Stimulated activated CD8-positive, alpha-beta memory T cell treated with anti-CD3 and anti-CD28 coated beads, Interleukin-7, amount 100 ng/mL, for 1 hour (primary cell): Measurements from ENCODE around the gene CTNNBL1.

Experiments
- DNase-seq, 2 donors: peaks; one replicate each; pipeline ENCODE4 v3.0.0-alpha.2; 2020; ENCODE audit warnings: low read depth in 2 of 2

The CTNNBL1 gene

DNA sequence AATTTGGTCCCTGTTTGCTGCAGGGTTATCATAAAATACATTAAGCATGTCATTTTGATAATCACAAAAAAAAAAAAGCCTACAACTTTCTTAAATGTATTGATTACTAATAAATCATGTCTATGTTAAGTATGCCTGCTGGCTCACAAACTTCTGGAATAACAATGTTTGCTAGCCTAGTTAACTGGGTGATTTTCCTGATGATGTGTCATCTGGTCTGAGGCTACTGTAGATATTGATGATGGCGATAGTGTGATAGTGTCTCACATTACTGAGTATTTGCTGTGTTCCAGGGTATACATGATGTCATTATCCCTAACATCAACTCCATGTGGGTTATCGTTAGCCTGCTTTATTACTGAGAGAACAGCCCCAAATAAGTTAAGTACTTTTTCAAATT, 122.9 kb downstream of the CTNNBL1 start:
- DNase-seq: no peak

DNA sequence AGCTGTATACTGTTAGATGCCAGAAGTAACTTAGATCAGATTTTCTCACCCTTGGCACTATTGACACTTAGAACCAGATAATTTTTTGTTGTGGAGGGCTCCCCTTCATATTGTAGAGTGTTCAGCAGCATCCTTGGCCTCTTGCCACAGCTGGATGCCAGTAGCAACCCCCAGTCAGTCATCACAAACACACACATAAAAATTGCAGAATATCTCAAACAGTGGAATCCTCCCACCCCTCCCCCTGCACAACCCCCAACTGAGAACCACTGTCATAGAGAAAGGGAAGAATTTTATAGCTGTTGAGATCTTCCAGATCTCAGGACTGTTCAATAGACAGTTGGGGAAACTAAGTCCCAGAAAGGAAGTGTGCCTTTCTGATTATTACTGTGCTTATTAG, 127.9 kb downstream of the CTNNBL1 start:
- DNase-seq: no peak

DNA sequence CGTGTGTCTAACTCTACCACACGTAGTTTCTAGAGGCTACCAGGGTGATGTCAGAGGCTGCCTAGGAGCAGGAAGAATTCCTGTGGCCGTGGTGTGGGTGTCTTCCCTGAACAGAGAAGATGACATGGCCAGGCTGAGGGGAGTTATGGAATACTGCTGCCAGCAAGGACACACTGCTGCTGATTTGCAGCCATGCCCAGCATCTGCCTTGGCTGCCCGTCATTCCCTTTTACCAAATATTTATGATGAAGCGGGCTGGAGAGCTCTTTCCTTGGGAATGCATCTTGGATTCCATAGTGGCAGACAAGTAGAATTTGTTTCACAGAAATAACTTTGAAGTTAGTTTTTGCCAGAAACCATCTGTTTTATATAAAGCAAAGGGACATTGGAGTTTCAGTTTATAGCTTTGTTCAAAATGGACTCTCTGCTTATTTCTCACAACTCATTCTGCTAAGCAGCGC, 128.3 kb downstream of the CTNNBL1 start:
- no peak for DNase-seq

DNA sequence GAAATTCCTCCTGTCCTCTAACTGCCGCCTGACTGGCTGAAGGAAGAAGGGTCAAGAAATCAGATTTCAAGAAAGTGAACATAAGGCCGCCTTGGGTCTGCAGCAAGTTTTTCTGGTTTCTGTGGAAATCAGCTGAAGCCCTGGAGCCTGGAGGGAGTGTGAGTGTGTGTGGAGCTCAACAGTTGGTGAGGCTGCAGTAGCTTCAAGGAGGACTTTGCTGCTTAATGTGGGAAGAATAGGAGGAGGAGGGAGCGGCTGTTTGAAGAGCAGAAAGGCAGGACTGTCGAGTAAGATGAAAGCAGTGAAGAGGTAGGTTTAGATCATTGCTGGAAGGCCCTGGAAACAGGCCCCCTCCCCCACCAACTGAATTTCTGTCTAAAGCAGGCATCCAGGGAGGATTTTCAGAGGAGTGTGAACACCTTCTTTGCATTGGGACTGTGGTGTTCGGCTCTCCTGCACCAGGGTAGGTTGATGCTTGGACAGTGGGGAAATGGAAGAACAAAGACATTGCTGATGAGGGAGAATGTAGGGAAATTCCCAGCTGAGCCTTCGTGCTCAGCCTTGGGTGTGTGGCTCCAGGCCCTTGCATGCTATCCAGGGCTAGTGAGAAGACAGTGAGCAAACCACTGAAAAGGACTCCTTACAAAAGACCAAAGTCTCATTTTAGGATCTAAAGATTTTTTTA, 129.6 kb downstream of the CTNNBL1 start:
- DNase-seq: no peak

DNA sequence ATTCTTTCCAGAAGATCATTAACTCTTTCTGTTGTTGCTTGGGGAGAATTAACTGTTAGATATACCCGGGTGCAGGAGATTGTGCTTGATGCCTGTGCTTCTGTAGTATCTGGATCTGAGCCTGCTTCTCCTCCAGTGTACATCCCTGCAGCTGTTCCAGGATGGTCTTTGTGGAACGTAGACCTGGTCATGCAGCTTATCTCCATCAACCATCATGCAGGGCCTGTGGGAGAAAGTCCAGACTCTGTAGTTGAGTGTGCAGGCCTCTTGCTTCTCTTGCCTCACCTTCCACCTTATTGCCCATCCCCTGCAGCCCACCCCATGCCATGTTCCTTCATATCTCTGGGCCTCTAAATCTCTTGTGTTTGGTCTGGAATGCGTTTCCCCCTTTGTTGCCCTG, 133.8 kb downstream of the CTNNBL1 start:
- no peak for DNase-seq

DNA sequence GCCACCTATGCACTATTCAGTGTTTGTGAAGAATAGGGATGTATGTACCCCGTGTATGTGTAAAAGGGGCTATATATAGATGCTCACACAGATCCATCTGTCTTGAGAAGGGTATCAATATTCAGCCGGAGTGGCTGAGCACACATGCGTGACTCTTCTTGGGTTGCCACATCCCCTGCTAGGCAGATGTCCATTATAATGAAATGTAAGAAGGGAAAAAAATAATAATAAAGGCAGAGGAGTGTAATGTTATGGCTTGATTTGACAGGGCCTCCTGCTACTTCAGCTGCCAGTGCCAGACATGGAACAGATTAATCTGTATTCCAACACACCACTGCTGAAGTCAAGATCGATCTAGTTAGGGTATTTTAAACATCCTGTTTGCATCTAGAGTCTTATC, 134.9 kb downstream of the CTNNBL1 start:
- no peak for DNase-seq

DNA sequence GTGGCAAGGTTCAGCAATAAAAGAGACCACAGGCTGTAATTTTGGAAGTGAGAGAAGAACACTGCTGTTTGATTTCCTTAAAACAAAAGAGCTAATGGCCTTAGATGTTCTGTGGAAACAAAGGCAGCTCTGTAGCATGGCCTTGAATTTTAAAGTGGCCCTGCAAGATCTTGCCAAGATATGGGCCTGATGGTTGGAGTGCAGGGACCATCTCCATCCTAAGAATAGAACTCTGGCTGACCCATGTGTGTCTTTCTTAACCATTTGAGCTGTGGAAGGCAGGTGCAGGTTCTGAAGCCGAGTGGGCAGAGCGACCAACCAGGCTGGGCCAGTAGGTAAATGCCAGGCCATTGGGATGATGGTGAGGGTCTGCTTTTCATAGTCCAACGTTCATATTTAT, 135.3 kb downstream of the CTNNBL1 start:
- DNase-seq: no peak

DNA sequence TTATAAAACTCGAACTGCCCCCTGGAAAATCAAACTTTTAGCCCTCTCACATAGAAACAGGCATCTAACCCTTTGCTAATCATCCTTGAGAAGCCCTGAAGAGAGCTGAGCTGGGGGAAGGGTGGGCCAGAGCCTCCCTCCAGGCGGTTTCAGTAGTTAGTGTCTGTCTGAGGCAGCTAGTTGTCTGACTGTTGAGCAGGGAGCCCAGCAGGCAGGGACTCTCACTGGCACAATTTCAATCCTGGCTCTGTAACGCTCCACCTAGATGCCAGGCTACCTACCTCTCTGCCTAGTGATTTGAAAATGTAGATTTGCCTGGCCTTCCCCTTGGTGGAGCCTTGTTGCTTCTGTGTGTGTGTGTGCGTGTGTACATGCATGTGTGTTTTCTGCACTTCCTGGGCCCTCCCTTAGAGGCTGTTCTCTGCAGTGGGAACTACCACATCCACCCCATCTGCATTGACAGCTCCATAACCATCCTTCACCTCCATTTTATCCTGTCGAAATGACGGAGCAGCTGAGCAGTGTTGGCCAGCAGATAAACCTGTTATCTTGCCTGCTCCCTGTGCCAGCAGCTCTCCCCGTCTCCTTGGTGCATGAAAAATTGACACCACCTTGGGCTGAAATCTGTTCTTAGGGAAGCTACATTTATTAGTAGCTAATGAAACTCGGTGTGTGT, 139.5 kb downstream of the CTNNBL1 start:
- DNase-seq: no peak

DNA sequence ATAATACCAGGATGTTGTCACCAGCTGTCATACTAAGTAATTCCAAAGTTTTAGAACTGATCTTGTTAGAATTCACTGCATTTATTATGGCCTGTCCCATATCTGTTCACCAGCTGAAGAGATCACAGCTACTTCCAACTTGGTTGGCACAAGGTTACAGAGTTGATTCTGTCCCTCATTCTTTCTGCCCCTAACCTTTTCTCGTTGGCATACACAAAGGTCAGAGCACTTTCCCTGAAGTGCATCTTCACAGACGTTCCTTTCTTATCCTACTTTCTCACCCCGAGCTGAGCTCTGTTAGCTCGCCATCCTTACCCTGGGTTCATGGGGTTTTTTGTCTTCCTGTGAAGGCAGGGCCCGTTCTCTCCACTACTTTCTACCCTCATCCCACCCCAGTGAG, 143.1 kb downstream of the CTNNBL1 start:
- no peak for DNase-seq

DNA sequence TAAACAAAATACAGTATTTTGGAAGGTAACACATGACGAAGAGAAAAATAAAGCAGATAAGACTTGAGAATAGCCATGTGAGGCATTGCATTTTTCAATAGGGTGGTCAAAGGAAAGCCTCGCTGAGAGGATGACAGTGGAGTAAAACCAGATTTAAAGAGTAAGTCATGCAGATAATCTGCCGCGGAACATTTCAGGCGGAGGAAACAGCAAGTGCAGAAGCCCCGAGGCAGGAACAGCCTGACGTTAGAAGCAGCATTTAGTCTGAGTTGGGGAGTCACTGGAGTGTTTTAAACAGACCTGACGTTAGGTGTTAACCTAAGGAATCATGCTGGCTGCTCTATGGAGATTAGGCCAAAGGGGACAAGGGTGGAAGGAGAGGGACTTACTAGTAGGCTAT, 144.1 kb downstream of the CTNNBL1 start:
- no peak for DNase-seq

DNA sequence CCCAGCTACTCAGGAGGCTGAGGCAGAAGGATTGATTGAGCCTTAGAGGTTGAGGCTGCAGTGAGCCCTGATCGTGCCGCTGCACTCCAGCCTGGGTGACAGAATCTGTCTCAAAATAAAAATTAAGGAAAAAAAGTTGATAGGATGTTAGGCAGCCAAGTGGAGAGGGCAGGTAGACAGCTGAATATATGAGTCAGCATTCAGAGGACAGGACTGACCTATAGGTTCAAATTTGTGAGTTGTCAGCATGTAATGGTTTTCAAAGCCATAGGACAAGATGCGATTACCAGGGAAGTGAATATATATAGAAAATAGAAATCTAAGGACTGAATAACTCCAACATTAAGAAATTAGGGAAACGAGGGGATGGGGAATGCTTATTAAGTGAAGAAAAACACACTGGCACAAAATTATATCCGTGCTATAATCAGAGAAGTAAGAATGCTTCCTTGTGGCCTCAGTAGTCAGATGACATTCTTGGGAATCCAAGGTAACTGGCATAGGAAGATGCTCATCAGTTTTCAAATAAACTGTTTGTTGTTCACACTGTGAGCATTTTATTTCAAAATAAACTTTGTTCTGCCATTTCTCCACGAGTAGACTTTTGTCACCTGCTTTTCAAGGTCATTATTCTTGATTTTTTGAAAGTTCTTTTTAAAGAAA, 145.1 kb downstream of the CTNNBL1 start:
- DNase-seq: no peak

DNA sequence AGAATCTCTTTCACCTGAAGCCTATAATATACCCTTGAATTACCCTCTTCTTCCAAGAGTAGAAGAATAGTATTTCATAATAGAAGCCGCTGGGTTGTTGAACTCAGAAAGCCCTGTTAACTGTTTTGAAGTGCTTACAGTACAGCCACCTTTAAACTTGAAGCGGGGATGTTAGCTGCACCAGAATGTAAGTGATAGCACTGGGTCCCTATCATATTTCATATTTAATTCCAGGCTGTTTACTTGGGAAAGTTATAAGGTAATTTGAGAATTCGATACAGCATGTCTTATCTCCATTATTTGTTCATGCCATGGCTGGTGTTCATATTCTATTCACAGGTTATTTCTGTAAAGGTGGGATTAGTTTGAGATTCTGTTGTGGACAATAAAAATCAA, 145.6 kb downstream of the CTNNBL1 start:
- no peak for DNase-seq

DNA sequence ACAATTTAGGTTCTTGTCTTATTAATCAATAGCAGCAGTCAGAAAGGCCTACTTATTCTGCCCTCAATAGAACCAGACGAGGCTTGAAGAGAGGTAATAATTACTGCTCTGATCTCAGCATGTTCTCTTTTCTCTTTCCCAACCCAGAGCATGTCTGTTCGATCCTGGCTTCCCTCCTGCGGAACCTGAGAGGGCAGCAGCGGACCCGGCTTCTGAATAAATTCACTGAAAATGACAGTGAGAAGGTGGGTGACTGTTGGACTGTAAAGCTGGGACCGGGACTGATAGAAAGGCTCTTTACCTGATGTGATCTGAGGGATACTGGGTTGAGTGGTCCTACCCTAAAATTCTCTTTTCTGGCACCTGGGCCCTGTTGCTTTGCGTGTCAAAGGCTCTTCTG, 146.1 kb downstream of the CTNNBL1 start:
- no peak for DNase-seq

DNA sequence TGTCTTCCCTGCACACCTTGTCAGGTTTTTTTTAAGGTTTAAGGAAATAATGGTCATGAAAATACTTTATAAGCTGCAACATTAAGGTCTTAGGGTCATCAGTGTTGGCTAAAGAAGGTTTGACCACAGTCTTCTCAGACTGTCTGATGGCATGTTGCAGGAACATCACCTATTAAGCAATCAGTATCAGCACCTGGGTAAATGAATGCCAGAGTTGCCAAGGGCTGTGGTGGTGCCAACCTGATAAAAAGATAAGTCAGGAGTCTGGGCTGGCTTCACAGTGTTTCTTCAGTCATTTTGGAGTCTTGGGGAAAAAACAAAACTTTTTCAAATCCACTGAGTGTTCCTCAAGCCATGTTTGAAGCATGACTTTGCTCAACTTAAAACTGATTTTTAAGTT, 147.6 kb downstream of the CTNNBL1 start:
- DNase-seq: no peak

DNA sequence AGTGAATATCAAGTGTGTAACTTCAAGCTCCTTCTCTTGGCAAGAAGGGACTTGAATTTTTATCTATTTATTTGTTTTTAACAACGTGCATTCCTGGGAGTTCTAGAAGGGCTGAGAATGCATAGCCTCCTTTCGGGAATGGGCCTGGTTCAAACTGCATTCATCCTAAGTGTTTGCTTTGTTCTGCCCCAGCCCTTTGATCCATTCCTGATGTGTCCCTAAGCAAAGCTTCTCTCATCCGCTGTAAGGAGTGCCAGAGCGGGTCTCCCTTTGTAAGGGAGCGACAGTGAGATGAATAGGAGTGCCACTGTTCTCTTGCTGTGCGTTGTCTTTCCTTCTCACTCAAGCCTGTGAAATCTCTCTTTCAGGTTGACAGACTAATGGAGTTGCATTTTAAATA, 148.1 kb downstream of the CTNNBL1 start:
- no peak for DNase-seq

DNA sequence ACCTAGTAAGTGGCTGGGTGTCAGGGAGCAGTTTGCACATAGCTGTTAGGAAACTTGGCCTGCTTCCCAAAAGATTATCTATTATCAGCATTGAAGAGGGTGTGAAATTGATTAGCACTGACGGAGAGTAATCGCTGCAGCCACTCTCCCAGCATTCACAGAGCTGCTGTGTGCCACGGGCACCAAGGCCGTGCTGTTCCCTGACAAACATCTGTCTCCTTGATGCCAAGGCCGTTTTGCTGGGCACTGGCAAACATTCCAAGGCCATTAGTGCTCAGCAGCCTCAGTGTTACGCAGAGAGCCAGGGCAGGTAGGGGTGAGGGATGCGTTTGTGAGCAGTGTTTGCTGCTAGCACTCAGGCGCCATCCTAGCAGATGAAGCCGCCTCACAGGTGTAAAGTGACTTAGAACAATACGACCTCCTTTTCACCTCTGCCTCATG, 151.4 kb downstream of the CTNNBL1 start:
- DNase-seq: no peak

DNA sequence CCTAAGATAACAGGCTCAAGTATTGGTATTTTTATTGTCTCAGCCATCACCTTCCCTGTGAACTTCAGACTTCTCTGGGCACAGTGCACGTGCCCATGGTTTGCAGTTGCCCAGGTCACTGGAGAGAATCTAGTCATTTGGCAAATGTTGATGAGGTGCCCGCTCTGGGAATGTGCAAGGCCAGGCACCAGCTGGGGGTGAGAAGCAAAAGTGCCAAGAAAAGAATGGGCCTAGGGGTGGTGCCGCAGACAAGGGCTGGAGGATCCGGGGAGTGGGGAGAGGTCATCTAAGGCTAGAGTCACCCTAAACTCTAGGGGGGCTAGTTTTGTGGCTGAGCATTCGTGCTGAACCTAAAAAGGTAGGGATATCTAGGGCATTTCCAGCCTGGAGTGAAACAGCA, 152.0 kb downstream of the CTNNBL1 start:
- DNase-seq: no peak

DNA sequence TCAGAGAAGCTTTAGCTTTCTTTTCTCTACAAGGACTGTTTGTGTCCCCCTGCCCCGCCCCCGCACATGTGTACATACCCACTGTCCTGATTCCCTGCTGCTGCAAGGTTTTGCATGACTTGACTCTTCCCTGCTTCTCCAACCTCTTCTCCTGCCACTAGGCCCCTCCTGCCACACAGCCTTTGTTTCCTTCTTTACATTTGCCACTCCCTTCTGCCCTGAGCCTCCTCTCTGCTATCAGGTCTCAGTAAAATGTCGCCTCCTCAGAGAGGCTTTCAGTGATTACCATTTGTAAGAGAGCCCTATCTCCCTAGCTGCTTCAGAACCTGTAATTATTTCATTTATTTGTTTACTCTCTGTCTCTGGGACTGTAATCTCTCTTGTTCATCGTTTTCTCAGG, 152.7 kb downstream of the CTNNBL1 start:
- no peak for DNase-seq

DNA sequence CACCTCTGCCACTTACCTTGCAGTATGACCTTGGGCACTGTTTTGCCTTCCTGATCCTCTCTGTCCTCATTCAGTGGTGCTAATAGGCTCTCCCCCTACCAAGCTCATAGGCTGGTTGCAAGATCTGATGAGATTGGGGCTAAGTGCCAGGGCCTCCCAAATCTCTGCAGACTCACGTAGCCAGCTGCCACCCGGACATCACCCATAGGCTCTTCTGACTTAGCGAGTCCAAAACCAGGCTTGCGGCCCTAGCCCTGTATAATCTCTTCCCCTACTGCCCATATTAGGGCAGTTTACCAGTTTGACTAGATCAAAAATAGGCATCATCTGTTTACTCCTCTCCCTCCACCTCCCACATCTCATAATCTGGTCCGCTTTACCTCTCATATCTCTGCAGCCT, 154.9 kb downstream of the CTNNBL1 start:
- no peak for DNase-seq

DNA sequence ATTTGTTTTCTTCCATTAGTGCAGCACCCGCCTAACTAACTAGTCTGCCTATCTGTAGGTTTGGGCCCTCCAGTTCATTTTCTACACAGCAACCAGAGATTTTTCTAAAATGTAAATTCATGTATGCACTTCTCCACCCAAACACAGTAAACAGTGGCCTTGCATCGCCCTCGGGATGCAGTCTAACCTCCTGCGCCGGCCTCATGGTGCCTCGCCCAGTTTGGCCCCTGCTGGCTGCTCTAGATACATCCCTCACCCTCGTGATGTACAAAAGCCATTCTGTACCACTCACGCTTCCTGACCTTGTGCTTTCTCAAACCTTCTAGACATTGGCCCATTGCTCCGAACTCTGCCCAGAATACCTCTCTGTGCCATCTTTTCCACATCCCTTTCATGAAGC, 155.3 kb downstream of the CTNNBL1 start:
- DNase-seq: no peak

DNA sequence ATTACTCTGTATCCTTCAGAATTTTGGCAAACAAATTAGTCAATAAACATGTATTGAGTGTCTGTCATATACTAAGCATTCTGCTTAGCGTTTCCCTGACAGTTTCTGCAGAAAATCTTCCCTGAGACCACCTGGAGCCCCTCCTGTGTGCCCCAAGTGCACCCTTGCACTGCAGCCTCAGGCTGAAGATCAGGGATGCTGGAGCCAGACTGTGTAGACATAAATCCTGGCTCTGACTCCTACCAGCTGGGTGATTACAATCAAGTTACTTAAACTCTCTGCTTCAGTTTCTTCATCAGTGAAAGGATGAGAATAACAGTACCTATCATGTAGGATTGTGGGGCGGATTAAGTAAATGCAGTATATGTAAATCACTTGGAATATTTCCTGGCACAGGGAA, 155.7 kb downstream of the CTNNBL1 start:
- DNase-seq: no peak

DNA sequence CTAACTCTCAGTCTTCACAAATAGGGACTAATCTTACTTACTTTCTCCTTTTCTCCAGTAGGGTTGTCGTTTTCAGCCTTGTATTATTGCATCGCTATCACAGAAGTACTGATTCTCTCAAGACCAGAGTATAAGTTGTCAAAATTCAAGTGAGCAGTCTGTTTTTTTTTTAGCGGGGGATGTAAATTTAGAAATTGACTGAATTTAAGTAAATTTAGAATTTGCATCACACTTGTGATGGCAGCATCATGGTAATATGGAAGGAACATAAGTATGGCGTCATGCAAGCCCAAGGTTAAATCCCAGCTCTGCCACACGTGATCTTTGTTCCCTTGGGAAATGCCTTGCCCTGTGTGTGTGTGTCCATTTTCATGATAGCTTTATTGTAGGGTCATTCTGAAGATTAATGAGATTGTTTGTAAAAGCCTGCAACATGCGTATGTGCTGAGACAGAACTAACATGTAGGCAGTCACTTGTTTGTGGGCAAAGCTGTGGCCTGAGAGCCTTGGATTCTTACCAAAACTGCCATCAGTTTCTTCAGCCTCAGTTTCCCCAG, 156.3 kb downstream of the CTNNBL1 start:
- no peak for DNase-seq
